ENCODE data around the gene PLB1. TPM values are rescaled to one million over a fixed set of nuclear protein-coding genes. Genes with fewer than 3 reads are reported as not detected.

The PLB1 gene
- polyA plus RNA-seq, 1 experiment: 1.4 TPM

DNA sequence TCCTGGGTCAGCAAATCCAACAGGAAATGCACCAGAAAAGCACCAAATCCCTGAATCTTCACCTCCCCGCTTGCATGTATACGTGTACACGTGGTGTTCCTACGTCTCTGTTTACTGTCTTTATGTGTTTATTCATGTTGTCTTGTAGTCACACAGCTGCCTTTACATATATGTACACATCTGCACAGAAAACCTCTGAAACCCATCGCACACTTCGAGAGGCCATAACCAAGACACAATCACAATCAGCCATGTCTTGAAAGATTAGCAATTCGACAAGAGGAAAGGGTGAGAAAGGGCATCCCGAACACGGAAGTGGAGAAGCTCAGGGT is 98.1 kb downstream of the PLB1 start:
- no peak for DNase-seq (ENCODE audit: low read depth, low spot score)
- no peaks in the 10 kb centered on the region; the same call in 1 of the 2 replicates for H3K9me3 ChIP-seq (ENCODE audit: control insufficient read depth, insufficient read depth, low read length)
- ChIA-PET POLR2A (interaction anchor here (0.7 to 1.1 kb wide), 4 partner anchors 9 to 158 kb away, joined by 3 to 4 read pairs (median 4); partner anchors contain the start of gene PPP1CB), CTCF (interaction anchor here (0.6 to 4.3 kb wide), 54 partner anchors 10 to 890 kb away, joined by 3 to 51 read pairs (median 5); partner anchors contain the start of gene PPP1CB)
- H3K27me3 ChIP-seq (ENCODE audit: control insufficient read depth, insufficient read depth, low read length): no peaks in the 10 kb centered on the region
- no peak overlapping the region for H3K4me3 ChIP-seq (ENCODE audit: low read depth, low read length)
- no peak overlapping the region for H3K27ac ChIP-seq (ENCODE audit: low read depth, low read length)
- TF ChIP-seq, protein P1, sequence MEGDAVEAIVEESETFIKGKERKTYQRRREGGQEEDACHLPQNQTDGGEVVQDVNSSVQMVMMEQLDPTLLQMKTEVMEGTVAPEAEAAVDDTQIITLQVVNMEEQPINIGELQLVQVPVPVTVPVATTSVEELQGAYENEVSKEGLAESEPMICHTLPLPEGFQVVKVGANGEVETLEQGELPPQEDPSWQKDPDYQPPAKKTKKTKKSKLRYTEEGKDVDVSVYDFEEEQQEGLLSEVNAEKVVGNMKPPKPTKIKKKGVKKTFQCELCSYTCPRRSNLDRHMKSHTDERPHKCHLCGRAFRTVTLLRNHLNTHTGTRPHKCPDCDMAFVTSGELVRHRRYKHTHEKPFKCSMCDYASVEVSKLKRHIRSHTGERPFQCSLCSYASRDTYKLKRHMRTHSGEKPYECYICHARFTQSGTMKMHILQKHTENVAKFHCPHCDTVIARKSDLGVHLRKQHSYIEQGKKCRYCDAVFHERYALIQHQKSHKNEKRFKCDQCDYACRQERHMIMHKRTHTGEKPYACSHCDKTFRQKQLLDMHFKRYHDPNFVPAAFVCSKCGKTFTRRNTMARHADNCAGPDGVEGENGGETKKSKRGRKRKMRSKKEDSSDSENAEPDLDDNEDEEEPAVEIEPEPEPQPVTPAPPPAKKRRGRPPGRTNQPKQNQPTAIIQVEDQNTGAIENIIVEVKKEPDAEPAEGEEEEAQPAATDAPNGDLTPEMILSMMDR (IDR thresholded peaks at IDR 0.05; ENCODE audit: low read depth, low read length): no peak

DNA sequence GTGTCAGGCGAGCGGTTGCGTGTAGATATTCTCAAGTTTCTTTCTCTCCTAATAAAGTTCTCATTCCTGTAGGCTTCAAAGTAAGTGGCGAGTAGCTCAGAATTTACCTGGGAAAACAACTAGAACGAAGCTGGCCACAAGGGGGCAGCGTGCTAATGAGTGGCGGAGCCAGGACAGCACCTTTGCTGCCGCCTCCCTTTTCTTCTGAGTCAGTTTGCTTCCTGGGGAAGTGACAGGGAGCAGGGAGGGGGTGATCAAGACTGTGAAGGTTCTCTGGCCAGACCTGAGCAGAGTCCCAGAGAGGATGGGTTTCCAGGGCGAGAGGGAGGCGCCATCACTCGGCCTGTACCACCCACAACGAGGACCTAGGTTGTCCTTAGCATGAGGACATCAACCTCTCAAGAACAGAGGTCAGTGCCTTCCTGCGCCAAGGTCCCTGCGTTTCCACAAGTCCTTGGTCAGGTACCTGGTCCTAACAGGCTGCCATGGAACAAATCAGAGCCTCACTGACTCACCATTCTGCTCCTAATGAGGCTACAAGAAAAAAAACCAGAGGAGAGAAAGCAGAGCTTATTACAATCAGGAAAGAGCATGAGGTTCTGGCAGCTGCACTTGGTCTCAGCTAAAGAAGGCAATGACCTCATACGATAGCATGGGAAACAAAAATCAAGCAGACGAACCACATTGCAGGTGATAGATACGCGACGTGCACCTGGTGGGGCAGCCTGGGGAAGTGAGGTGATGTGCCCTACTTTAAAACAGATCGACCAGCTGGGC is 98.7 kb downstream of the PLB1 start:
- no peaks in the 10 kb centered on the region; the same call in 1 of the 2 replicates for H3K9me3 ChIP-seq (ENCODE audit: control insufficient read depth, insufficient read depth, low read length)
- DNase-seq (ENCODE audit: low read depth, low spot score): peak; percentile 53
- TF ChIP-seq, protein P1 (IDR thresholded peaks at IDR 0.05; ENCODE audit: low read depth, low read length): peak; percentile 80
- peak overlapping the region; percentile 61 for H3K27ac ChIP-seq (ENCODE audit: low read depth, low read length)
- ChIA-PET POLR2A (interaction anchor here (0.7 to 1.1 kb wide), 3 partner anchors 10 to 157 kb away, joined by 3 to 4 read pairs (median 3); partner anchors contain the start of gene PPP1CB), CTCF (interaction anchor here (0.6 to 4.3 kb wide), 63 partner anchors 9 to 891 kb away, joined by 3 to 51 read pairs (median 5); partner anchors contain the start of gene PPP1CB)
- H3K27me3 ChIP-seq (ENCODE audit: control insufficient read depth, insufficient read depth, low read length): no peaks in the 10 kb centered on the region
- no peak overlapping the region for H3K4me3 ChIP-seq (ENCODE audit: low read depth, low read length)

DNA sequence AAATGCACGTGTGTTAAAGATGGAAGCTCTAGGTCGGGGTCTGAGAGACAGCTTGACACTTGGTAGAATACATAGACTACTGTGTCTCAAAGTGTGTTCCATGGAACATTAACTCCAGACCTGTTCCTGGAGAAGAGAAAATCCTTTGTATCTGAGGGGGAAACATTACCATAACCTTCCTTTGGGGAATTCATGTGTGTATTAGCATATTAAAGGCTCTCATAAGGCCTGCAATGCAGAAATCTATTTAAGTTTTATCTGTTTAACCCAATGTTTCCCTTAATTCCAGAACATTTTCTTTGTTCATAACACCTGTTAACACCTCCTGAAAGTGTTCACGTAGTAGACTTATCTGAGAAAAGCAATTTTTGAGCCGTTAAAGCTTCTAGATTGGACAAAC is 99.5 kb downstream of the PLB1 start:
- Histone ChIP-seq H3K27ac (ENCODE audit: low read depth, low read length) (no peak overlapping the region), H3K27me3 (ENCODE audit: control insufficient read depth, insufficient read depth, low read length) (no peaks in the 10 kb centered on the region), H3K4me3 (ENCODE audit: low read depth, low read length) (no peak overlapping the region), H3K9me3 (ENCODE audit: control insufficient read depth, insufficient read depth, low read length) (no peaks in the 10 kb centered on the region; the same call in 1 of the 2 replicates)
- ChIA-PET POLR2A (interaction anchor here (1.1 kb wide), 1 partner anchor 10 kb away, joined by 4 read pairs; no protein-coding TSS in a partner anchor), CTCF (interaction anchor here (0.6 to 4.3 kb wide), 35 partner anchors 8 to 892 kb away, joined by 3 to 51 read pairs (median 7); partner anchors contain the start of gene PPP1CB)
- TF ChIP-seq, protein P1 (IDR thresholded peaks at IDR 0.05; ENCODE audit: low read depth, low read length): no peak
- no peak for DNase-seq (ENCODE audit: low read depth, low spot score)

DNA sequence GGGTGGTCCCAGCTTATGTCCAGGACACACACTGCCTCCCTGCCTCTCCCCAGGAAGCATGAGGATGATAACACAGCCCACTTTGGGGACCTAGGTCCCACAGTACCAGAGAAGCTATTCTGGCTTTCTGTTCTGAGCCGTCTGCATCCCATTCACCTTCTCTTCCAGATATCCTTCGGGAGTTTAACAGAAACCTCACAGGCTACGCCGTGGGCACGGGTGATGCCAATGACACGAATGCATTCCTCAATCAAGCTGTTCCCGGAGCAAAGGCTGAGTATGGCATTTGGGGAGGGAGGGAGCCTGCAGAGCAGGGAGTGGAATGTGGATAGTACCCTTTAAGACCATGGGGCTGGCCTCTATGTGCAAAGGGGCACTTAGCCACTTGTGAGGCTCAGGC is 102.6 kb downstream of the PLB1 start:
- ChIA-PET CTCF (no interaction called here), POLR2A (no interaction called here)
- TF ChIP-seq, protein P1 (IDR thresholded peaks at IDR 0.05; ENCODE audit: low read depth, low read length): no peak
- Histone ChIP-seq H3K27me3 (ENCODE audit: control insufficient read depth, insufficient read depth, low read length) (no peaks in the 10 kb centered on the region), H3K9me3 (ENCODE audit: control insufficient read depth, insufficient read depth, low read length) (no peaks in the 10 kb centered on the region; the same call in 1 of the 2 replicates), H3K4me3 (ENCODE audit: low read depth, low read length) (no peak overlapping the region), H3K27ac (ENCODE audit: low read depth, low read length) (no peak overlapping the region)
- DNase-seq (ENCODE audit: low read depth, low spot score): no peak

DNA sequence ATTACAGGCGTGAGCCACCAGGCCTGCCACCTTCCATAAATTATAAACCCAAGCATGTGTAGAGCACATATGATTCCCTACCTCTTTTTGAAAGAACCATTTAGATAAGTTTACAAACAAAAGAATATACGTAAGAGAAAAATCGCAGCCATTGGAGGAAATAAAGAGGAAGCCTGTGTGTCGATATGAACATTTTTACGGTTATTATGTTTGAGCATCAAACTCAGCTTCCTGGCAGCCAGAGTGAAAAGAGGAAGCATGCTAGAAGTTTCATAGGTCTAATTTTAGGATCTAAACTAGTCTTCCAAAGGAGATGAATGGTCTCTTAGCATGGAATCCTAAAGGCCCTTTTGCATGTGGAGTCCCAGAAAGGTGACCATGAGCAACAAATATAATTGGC is 104.3 kb downstream of the PLB1 start:
- POLR2A ChIA-PET: no interaction called here
- TF ChIP-seq, protein P1 (IDR thresholded peaks at IDR 0.05; ENCODE audit: low read depth, low read length): no peak

More for the DNA sequence above, 104.3 kb downstream of the PLB1 start:
- Histone ChIP-seq H3K4me3 (ENCODE audit: low read depth, low read length) (no peak overlapping the region), H3K9me3 (ENCODE audit: control insufficient read depth, insufficient read depth, low read length) (no peaks in the 10 kb centered on the region; the same call in 1 of the 2 replicates), H3K27ac (ENCODE audit: low read depth, low read length) (no peak overlapping the region), H3K27me3 (ENCODE audit: control insufficient read depth, insufficient read depth, low read length) (no peaks in the 10 kb centered on the region)
- no peak for DNase-seq (ENCODE audit: low read depth, low spot score)
- CTCF ChIA-PET: no interaction called here
